ENCODE results near the gene PGM1.

The PGM1 gene

DNA sequence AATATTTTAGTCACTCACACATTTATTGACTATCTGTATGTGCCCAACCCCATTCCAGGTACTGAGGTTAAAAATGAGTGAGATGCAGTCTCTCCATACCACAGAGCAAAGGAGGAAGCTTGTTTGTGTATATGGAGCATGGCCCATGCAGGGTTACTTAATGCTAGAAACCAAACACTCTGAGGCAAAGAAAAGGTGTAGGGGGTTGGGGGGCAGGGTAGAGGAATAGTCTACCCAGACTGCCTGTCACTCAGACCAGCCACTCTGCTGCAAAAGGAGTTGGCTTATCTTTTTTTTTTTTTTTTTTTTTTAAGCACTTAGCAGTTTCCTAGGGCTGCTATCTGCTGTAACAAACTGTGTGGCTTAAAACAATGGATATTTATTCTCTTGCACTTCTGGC lies 19.8 kb downstream of the PGM1 start:
- in situ Hi-C loops (cut with HindIII; ENCODE audit: low pct_ligation_motif_present, low sequenced_read_pairs) = no loop called here
- no peak for TF ChIP-seq CTCF (IDR thresholded peaks at IDR 0.05; ENCODE audit: low read depth, low read length, missing control alignments)
- DNase-seq = no peak
- no peaks in the 10 kb centered on the region for H3K27me3 ChIP-seq (replicated peaks)
- no peak overlapping the region for H3K4me3 ChIP-seq (ENCODE audit: low read depth, low read length)
- no peak overlapping the region for H3K27ac ChIP-seq
- no peaks in the 10 kb centered on the region for H3K36me3 ChIP-seq (replicated peaks)

GRCh38 chr1:63615768-63616420 lies 22.7 kb downstream of the PGM1 start:
- no peak overlapping the region for H3K4me3 ChIP-seq (ENCODE audit: low read depth, low read length)
- peak; percentile 75 for DNase-seq
- TF ChIP-seq CTCF (IDR thresholded peaks at IDR 0.05; ENCODE audit: low read depth, low read length, missing control alignments) = peak; percentile 62
- no peaks in the 10 kb centered on the region for H3K36me3 ChIP-seq (replicated peaks)
- H3K27ac ChIP-seq = no peak overlapping the region
- no peaks in the 10 kb centered on the region for H3K27me3 ChIP-seq (replicated peaks)
- in situ Hi-C loops (cut with HindIII; ENCODE audit: low pct_ligation_motif_present, low sequenced_read_pairs) = no loop called here

GRCh38 chr1:63617450-63617849 lies 24.2 kb downstream of the PGM1 start:
- in situ Hi-C loops (cut with HindIII; ENCODE audit: low pct_ligation_motif_present, low sequenced_read_pairs) = no loop called here
- Histone ChIP-seq H3K36me3 (replicated peaks) (no peaks in the 10 kb centered on the region), H3K4me3 (ENCODE audit: low read depth, low read length) (no peak overlapping the region), H3K27ac (no peak overlapping the region), H3K27me3 (replicated peaks) (no peaks in the 10 kb centered on the region)
- TF ChIP-seq CTCF (IDR thresholded peaks at IDR 0.05; ENCODE audit: low read depth, low read length, missing control alignments) = no peak
- DNase-seq = no peak

GRCh38 chr1:63618011-63618410 lies 24.8 kb downstream of the PGM1 start:
- Histone ChIP-seq H3K27me3 (replicated peaks) (no peaks in the 10 kb centered on the region), H3K36me3 (replicated peaks) (no peaks in the 10 kb centered on the region), H3K27ac (no peak overlapping the region), H3K4me3 (ENCODE audit: low read depth, low read length) (no peak overlapping the region)
- in situ Hi-C loops (cut with HindIII; ENCODE audit: low pct_ligation_motif_present, low sequenced_read_pairs) = no loop called here
- DNase-seq = no peak
- no peak for TF ChIP-seq CTCF (IDR thresholded peaks at IDR 0.05; ENCODE audit: low read depth, low read length, missing control alignments)

GRCh38 chr1:63619558-63619957 lies 26.3 kb downstream of the PGM1 start:
- no peaks in the 10 kb centered on the region for H3K27me3 ChIP-seq (replicated peaks)
- TF ChIP-seq CTCF (IDR thresholded peaks at IDR 0.05; ENCODE audit: low read depth, low read length, missing control alignments) = no peak
- no peaks in the 10 kb centered on the region for H3K36me3 ChIP-seq (replicated peaks)
- in situ Hi-C loops (cut with HindIII; ENCODE audit: low pct_ligation_motif_present, low sequenced_read_pairs) = no loop called here
- H3K4me3 ChIP-seq (ENCODE audit: low read depth, low read length) = no peak overlapping the region
- DNase-seq = no peak
- H3K27ac ChIP-seq = no peak overlapping the region

- no peak for DNase-seq
- no peak overlapping the region for H3K27ac ChIP-seq
- no peaks in the 10 kb centered on the region for H3K27me3 ChIP-seq (replicated peaks)
- H3K36me3 ChIP-seq (replicated peaks) = no peaks in the 10 kb centered on the region
- H3K4me3 ChIP-seq (ENCODE audit: low read depth, low read length) = no peak overlapping the region
- in situ Hi-C loops (cut with HindIII; ENCODE audit: low pct_ligation_motif_present, low sequenced_read_pairs) = no loop called here
- no peak for TF ChIP-seq CTCF (IDR thresholded peaks at IDR 0.05; ENCODE audit: low read depth, low read length, missing control alignments)
Observed at GRCh38 chr1:63620671-63621070, 27.5 kb downstream of the PGM1 start.

Measured in brain microvascular endothelial cell (primary cell).